GM19467 (cell line): ENCODE measurements around the gene CRYGN.

Experiments
- ATAC-seq: cut with Tn5 transposase; IDR thresholded peaks from one replicate; pipeline ENCODE4 v1.9.1; 2021; ENCODE audit warnings: mild to moderate bottlenecking, moderate library complexity; ENCODE audit not compliant: unreplicated experiment

Gene CRYGN, protein sequence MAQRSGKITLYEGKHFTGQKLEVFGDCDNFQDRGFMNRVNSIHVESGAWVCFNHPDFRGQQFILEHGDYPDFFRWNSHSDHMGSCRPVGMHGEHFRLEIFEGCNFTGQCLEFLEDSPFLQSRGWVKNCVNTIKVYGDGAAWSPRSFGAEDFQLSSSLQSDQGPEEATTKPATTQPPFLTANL

DNA sequence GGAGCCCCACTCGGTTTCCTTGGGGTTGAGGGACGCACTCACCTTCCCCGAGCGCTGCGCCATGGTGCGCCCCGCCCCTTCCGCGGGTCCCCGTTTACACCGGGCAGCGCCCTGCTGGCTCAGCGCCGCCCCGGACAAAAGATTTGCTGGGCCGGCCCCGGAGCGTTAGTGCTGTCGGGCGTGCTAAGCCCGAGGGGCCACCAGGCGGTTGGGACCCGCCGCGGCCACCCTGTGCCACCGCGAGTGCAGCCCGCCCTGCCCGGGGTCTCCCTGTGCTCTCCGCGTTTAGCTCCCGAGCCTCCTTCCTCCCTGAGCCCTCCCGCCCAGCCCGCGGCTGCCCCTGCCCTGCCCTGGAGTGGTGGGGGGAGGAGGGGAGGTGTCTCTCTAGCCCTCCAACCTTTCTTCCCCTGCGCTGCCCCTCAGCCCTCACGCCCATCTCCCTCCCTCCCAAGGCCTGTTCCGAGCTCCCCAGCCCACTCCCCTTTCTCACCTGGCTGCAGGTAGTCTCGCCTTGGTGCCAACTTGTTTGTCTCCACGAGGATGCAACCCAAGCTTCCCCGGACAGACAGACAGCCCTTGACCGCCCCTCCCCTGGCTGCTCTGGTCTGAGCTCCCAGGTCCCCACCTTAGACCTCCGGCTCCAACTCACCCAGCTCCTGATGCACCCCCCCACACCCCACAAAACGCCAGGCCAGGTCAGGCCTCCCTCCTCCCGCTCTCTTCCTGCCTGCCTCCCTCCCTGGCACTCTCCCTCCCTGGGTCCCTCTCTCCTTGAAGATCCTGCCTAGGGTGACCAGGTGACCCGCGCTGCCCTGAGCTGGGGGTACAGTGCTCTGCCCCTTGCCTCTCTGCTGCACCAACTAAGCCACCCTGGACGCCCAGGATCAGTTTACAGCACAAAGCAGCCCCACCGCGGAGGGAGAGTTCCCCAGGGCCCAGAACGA is at the start of gene CRYGN:
Gene CRYGN (minus strand): TSS at position 287 of the 944 bp plus-strand sequence. CDS start 224 bp downstream, at position 63.
- ATAC-seq: no peak

- ATAC-seq: no peak
These were observed 49.6 kb upstream of the CRYGN start for GRCh38 chr7:151489498-151489897.

DNA sequence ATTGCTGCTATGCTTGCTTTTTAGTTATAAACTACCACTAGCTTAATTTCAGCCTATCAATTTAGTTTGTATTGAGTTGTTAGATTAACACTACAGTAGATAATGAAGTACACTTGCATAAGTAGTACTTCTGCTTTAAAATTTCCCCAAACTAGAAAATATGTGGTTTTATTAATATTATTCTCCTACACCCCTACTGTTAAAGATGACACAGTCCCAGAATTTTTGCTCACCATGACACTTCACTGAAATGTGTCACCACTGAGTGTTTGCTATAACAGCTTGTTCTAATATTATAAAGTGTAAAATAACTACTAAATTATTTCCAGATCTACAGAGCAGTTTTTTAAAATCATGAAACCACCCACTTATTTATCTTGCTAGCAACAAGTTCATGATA is 48.2 kb upstream of the CRYGN start:
- ATAC-seq: no peak

GRCh38 chr7:151487228-151487627 is 47.3 kb upstream of the CRYGN start:
- no peak for ATAC-seq

GRCh38 chr7:151486074-151486473 is 46.1 kb upstream of the CRYGN start:
- no peak for ATAC-seq

DNA sequence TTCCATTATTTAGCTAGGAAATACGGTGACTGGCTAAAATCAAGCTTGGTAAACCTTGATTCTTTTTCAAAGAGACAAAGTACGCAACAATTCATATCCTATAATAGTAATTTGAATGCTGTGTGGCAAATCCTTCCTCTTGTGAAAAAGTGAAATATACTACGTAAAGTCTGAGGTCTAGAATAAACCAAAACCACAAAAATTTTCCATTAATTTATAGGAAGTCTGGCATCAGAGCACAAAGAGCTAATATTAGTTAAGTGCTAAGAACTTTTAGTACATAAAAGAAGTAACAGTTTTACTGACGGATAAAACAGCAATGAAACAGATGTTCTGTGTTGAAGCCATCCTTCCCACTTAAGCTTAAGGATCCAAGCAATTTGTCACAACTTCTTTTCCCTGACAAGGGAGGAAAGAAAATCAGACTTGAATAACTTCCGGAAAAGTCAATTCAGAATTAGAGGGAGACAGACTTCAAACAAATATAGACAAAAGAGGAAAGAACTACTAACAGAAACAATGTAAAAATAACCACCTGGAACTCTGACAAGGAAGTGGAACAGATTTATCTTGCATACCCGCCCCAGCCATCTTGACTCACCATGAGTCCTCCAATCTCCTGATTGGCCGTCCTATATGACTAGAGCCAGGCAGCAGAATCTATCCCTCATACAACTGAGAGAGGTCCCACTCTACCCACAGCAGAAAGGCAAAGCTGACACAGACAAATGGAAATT is 45.2 kb upstream of the CRYGN start:
- ATAC-seq: no peak

DNA sequence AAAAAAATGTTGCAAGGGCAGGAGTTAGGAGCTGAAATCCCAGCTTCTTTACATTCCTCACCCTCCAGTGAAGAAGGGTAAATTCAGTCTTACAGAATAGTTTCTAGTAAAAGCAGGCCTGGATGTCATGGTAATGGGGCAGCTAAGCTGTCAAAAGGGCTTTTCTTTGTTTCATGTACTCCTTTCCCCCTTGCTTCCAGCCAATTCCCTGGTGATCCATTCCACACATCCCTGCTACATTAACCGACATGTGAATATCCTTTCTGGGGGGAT is 43.7 kb upstream of the CRYGN start:
- no peak for ATAC-seq

GRCh38 chr7:151482883-151483710 is 43.2 kb upstream of the CRYGN start:
- ATAC-seq: no peak

DNA sequence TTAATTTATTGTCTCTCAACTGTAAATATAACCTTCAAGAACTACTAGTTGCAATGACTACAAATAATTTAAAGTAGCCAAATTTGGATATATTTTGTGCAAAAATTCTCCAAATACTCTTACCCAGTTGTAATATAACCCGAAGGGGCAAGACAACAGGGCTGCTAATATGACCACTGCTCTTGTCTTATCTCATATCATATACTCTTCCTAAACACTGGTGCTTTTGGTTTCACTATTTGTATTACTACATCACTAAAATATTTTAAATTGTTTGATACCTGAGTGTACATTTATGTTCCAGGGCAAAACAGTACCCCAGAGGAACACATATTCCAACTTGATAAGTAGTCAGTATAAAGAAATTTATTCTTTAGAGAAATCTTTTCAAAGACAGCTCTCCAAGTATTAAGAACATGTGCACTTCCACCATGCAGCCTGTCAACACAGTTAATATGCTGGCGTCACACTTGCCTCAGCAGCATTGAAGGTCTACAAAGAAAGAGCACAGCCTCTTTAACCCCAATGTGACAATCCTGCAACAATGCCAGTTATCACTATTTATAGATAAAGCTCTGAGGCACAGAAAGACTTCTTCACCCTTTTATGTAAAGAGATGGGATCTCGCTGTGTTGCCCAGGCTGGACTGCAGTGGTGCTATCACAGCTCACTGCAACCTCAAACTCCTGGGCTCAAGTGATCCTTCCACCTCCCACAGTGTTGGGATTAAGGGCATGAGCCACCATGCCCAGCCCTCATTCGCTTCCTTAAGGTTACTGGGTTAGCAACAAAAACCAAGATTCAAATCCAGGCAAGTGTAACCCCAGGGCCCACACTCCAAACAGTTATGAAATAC is 41.9 kb upstream of the CRYGN start:
- ATAC-seq: no peak

- ATAC-seq: no peak
These were observed 37.9 kb upstream of the CRYGN start for GRCh38 chr7:151477867-151478266.

- ATAC-seq: no peak
These were observed 32.9 kb upstream of the CRYGN start for GRCh38 chr7:151472644-151473380.

DNA sequence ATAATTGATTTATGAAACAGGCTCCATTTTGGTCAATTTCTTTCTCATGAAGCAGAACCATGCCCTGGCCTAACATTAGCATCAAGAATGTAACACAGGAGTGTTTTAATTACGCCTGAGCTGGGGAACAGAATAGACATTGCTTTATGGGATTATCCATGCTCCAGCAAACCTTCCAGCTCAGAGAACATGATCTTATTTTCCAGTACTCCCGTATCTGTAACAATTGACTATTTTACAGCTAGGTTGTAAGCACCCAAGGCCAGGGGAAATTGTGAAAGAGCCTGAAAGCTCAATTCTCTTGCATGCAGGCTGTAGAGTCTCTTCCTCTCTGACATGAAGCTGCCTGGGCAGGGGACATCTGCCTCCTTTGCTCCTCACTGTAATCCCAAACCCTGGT is 30.8 kb upstream of the CRYGN start:
- ATAC-seq: no peak

- ATAC-seq: no peak
These were observed 29.3 kb upstream of the CRYGN start for GRCh38 chr7:151469281-151469680.

DNA sequence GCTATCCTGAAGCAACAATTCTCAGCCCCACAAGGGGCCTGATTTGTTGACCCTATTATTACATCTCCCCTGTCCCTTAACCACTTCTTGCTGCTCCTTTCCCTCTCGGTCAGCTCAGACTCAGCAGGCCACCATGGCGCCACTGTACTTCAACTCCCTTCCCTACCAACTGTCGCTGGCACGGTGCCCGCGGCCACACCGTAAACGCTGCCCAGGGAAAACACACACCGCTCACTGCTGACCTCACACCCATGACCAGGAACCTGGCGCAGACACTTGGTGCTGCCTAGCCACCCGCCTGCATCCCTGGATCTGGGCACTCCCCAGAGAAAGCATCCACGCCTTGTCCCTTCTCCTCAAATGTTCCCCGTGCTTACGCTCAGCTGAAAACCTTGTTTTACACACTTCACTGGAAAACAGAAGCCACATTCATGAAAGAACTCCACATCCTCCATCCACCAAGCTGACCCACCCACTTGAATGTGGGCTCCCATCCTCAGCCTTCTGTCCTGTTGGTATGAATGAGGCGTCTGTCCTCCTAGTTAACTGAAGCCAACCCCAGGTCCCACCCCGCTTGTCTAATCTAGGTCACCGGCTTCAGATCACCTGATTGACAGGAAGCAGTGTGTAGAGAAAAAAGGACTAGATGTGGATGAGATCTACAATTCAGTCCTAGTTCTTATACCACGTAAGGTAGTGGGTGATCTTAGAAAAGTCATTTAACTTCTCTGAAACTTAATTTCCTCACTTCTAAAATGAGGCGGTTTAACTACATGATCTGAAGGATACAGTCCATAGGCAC is 28.5 kb upstream of the CRYGN start:
- no peak for ATAC-seq

DNA sequence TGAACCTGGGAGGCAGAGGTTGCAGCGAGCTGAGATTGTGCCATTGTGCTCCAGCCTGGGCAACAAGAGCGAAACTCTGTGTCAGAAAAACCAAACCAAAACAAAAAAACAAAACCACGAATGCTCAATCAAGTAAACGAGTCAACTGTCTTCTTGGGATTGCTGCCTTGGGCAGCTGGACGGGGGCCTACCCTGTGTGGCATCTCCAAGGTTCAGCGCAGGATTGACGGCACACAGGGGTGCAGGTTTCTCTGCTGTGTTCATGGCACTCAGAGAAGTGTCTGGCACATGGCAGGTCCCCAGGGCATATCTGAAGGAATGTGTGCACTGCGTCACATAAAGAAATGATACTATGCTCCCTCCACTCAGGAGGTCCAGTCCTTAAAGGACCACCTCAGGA is 25.2 kb upstream of the CRYGN start:
- no peak for ATAC-seq

DNA sequence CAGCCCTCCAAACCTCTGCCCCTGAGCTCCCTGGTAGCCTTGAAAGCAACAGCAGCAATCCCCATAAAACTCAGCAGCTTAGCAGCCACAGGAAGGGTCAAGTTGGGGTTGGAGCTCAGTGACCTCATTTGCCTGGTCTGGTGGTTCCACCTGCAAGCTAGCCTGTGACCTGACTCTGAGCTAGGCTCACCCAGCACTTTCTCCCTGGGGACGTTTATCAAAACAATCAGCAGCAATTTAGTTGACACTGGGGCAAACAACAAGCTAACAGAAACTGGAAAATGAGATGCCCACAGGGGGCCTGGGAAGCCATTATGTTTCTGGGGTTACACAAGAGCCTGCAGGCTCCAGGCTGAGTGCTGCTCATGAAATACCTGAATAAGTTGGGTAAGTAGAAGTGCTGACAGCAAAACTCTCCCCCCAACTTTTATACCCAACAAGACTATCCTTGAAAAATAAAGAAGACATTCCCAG is 22.4 kb upstream of the CRYGN start:
- ATAC-seq: no peak

DNA sequence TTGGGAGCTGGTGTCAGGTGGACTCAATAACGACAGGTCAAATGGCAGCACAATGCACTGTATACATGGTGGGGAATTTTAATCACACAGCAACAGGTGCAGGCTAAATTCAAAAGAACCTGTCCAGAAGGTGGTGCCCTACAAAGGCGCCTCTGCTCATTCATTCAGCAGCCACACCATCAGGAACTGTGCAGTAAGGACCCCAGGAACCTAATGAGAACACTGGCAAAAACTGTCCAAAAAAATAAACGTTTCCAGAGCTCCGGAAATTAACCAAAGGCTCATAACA is 21.9 kb upstream of the CRYGN start:
- ATAC-seq: no peak

- ATAC-seq: no peak
These were observed 21.4 kb upstream of the CRYGN start for GRCh38 chr7:151461096-151461941.
